ENCODE results near the gene TUBB2B. TPM values are rescaled to one million over a fixed set of nuclear protein-coding genes. Genes with fewer than 3 reads are reported as not detected.

Gene TUBB2B
- total RNA-seq, 2 experiments from 2014 or later, result not detected

GRCh38 chr6:3229566-3230178, 2.2 kb upstream of the TUBB2B start:
- peaks cover 45% of the 10 kb centered on the region for H3K4me1 Mint-ChIP-seq
- H3K36me3 Mint-ChIP-seq (ENCODE audit: low read depth), result no peaks in the 10 kb centered on the region
- POLR2A ChIA-PET, result interaction anchor here (0.5 to 1.4 kb wide), 2 partner anchors 30 to 143 kb away, joined by 3 to 7 read pairs; partner anchors contain the start of gene PSMG4
- no peaks in the 10 kb centered on the region for H3K9me3 Mint-ChIP-seq
- peak overlapping the region; percentile 1 for H3K4me3 Mint-ChIP-seq
- DNase-seq, result peak; percentile 39
- CTCF ChIA-PET, result interaction anchor here (0.9 to 3.3 kb wide), 5 partner anchors 20 to 111 kb away, joined by 3 to 17 read pairs (median 4); partner anchors contain the start of genes BPHL and TUBB2A
- H3K27me3 Mint-ChIP-seq, result peaks cover 84% of the 10 kb centered on the region
- no peak overlapping the region for H3K27ac Mint-ChIP-seq

DNA sequence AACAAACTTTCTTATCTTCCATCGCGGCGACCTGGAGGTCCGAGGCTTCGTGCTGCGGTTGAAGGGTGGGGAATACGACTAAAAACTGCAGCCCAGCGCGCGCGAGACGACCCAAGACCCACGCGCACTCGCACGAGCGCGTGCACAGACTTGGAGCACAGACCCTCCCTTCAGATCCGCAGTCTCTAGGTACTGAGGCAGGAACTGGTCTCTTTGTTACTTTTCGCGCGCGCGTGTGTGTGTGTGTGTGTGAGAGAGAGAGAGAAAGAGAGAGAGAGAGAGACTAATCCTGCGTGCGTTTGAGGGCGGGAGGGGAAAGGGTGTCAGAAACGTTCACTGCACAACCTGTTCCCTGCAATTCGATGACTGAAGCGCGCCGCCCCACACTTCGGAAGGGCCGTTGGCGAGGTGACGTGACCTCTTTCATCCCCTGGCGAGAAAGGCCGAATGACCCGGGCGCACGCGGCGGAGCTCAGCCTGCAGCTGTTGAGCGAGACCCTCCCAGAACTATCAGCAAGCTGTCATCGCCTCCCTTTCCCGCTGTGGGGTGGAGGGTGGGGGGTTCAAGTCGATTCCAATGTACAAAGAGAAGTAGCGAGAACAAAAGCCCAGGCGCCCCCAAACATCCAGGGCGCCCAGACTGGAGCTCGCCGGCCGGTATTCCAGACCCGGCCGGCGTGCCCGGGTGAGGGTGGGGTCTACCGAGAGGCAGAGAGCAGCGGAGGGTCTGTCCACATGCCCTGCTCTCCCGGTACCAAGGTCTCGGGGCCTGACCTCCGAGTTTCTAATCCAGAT, 1.5 kb upstream of the TUBB2B start:
- Mint-ChIP-seq H3K4me3 (peak overlapping the region; percentile 71), H3K27me3 (peaks cover 83% of the 10 kb centered on the region), H3K36me3 (ENCODE audit: low read depth) (no peaks in the 10 kb centered on the region), H3K4me1 (peaks cover 45% of the 10 kb centered on the region), H3K9me3 (no peaks in the 10 kb centered on the region), H3K27ac (no peak overlapping the region)
- peak; percentile 41 for DNase-seq
- POLR2A ChIA-PET, result interaction anchor here (0.5 to 1.4 kb wide), 2 partner anchors 31 to 142 kb away, joined by 3 to 7 read pairs; partner anchors contain the start of gene PSMG4
- CTCF ChIA-PET, result interaction anchor here (0.9 to 3.3 kb wide), 4 partner anchors 20 to 110 kb away, joined by 3 to 17 read pairs (median 4); partner anchors contain the start of genes BPHL and TUBB2A

- Mint-ChIP-seq H3K27ac (no peak overlapping the region), H3K36me3 (ENCODE audit: low read depth) (no peaks in the 10 kb centered on the region), H3K27me3 (peaks cover 81% of the 10 kb centered on the region), H3K9me3 (no peaks in the 10 kb centered on the region), H3K4me3 (no peak overlapping the region), H3K4me1 (peaks cover 45% of the 10 kb centered on the region)
- ChIA-PET CTCF (interaction anchor here (1.8 kb wide), 1 partner anchor 71 kb away, joined by 5 read pairs; the partner anchor contains the start of gene TUBB2A), POLR2A (no interaction called here)
- DNase-seq, result no peak
These were observed 706 bp upstream of the TUBB2B start for GRCh38 chr6:3228046-3228671.

- Mint-ChIP-seq H3K4me1 (peaks cover 43% of the 10 kb centered on the region), H3K36me3 (ENCODE audit: low read depth) (no peaks in the 10 kb centered on the region), H3K27ac (no peak overlapping the region), H3K27me3 (peaks cover 71% of the 10 kb centered on the region), H3K9me3 (peaks cover 5% of the 10 kb centered on the region), H3K4me3 (peak overlapping the region; percentile 50)
- CTCF ChIA-PET, result interaction anchor here (1.2 to 1.8 kb wide), 2 partner anchors 25 to 70 kb away, joined by 5 to 7 read pairs; partner anchors contain the start of gene TUBB2A
- DNase-seq, result no peak
- POLR2A ChIA-PET, result no interaction called here
These were observed 731 bp downstream of the TUBB2B start for GRCh38 chr6:3226481-3227362.

DNA sequence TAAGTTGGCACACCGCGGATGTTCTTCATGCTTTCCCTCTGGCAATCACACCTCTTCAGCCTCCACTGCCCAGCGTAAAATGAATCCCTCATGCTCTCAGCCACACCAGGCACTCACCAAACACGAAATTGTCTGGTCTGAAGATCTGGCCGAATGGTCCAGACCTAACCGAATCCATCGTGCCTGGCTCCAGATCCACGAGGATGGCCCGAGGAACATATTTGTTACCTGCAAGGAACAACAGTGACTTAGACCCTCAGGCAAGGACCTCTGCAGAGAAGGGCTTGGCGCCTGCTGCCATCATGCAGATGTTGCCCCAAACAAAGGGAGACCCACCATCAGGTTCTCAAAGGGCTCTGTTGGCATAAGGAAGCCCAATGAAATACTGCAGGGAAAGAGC, 1.4 kb downstream of the TUBB2B start:
- Mint-ChIP-seq H3K9me3 (peaks cover 6% of the 10 kb centered on the region), H3K4me1 (peaks cover 38% of the 10 kb centered on the region), H3K27me3 (peaks cover 67% of the 10 kb centered on the region), H3K27ac (no peak overlapping the region), H3K36me3 (ENCODE audit: low read depth) (no peaks in the 10 kb centered on the region), H3K4me3 (no peak overlapping the region)
- no peak for DNase-seq
- ChIA-PET CTCF (interaction anchor here (1.2 kb wide), 1 partner anchor 25 kb away, joined by 7 read pairs; no protein-coding TSS in a partner anchor), POLR2A (no interaction called here)

GRCh38 chr6:3222506-3223038, 4.9 kb downstream of the TUBB2B start:
- Mint-ChIP-seq H3K36me3 (ENCODE audit: low read depth) (no peaks in the 10 kb centered on the region), H3K4me3 (no peak overlapping the region), H3K4me1 (peaks cover 8% of the 10 kb centered on the region), H3K27me3 (peaks cover 58% of the 10 kb centered on the region), H3K27ac (no peak overlapping the region), H3K9me3 (peaks cover 6% of the 10 kb centered on the region)
- CTCF ChIA-PET, result interaction anchor here (0.6 to 0.7 kb wide), 3 partner anchors 31 to 807 kb away, joined by 3 read pairs; partner anchors contain the start of gene TUBB2A
- POLR2A ChIA-PET, result interaction anchor here (1.4 kb wide), 1 partner anchor 13 kb away, joined by 3 read pairs; no protein-coding TSS in a partner anchor
- no peak for DNase-seq

GRCh38 chr6:3221578-3221977, 5.9 kb downstream of the TUBB2B start:
- Mint-ChIP-seq H3K27ac (no peak overlapping the region), H3K36me3 (ENCODE audit: low read depth) (no peaks in the 10 kb centered on the region), H3K4me3 (no peak overlapping the region), H3K9me3 (peaks cover 6% of the 10 kb centered on the region), H3K4me1 (peaks cover 3% of the 10 kb centered on the region), H3K27me3 (peaks cover 51% of the 10 kb centered on the region)
- ChIA-PET POLR2A (no interaction called here), CTCF (interaction anchor here (1.6 kb wide), 1 partner anchor 30 kb away, joined by 4 read pairs; no protein-coding TSS in a partner anchor)
- DNase-seq, result no peak

- Mint-ChIP-seq H3K27ac (no peak overlapping the region), H3K9me3 (peaks cover 6% of the 10 kb centered on the region), H3K36me3 (ENCODE audit: low read depth) (no peaks in the 10 kb centered on the region), H3K4me1 (no peaks in the 10 kb centered on the region), H3K4me3 (no peak overlapping the region), H3K27me3 (peaks cover 46% of the 10 kb centered on the region)
- CTCF ChIA-PET, result interaction anchor here (1.6 kb wide), 1 partner anchor 31 kb away, joined by 4 read pairs; no protein-coding TSS in a partner anchor
- DNase-seq, result no peak
- POLR2A ChIA-PET, result no interaction called here
These were observed 7.1 kb downstream of the TUBB2B start for GRCh38 chr6:3220366-3220765.

- no peak overlapping the region for H3K27ac Mint-ChIP-seq
- no peaks in the 10 kb centered on the region for H3K36me3 Mint-ChIP-seq (ENCODE audit: low read depth)
- DNase-seq, result no peak
- no peaks in the 10 kb centered on the region for H3K4me1 Mint-ChIP-seq
- peaks cover 42% of the 10 kb centered on the region for H3K27me3 Mint-ChIP-seq
- H3K9me3 Mint-ChIP-seq, result peaks cover 6% of the 10 kb centered on the region
- no peak overlapping the region for H3K4me3 Mint-ChIP-seq
- ChIA-PET CTCF (interaction anchor here (1.2 kb wide), 1 partner anchor 9 kb away, joined by 4 read pairs; no protein-coding TSS in a partner anchor), POLR2A (no interaction called here)
These were observed 9.2 kb downstream of the TUBB2B start for GRCh38 chr6:3218266-3218665.

- Mint-ChIP-seq H3K36me3 (ENCODE audit: low read depth) (no peaks in the 10 kb centered on the region), H3K4me1 (no peaks in the 10 kb centered on the region), H3K27me3 (peaks cover 44% of the 10 kb centered on the region), H3K27ac (no peak overlapping the region), H3K9me3 (peaks cover 6% of the 10 kb centered on the region), H3K4me3 (no peak overlapping the region)
- POLR2A ChIA-PET, result no interaction called here
- CTCF ChIA-PET, result no interaction called here
- DNase-seq, result no peak
These were observed 10.2 kb downstream of the TUBB2B start for GRCh38 chr6:3217286-3217685.

- H3K36me3 Mint-ChIP-seq (ENCODE audit: low read depth), result no peaks in the 10 kb centered on the region
These were observed 12.6 kb downstream of the TUBB2B start for GRCh38 chr6:3214898-3215297.

GRCh38 chr6:3213334-3213695, 14.1 kb downstream of the TUBB2B start:
- ChIA-PET CTCF (no interaction called here), POLR2A (no interaction called here)
- no peak for DNase-seq
- Mint-ChIP-seq H3K27ac (no peak overlapping the region), H3K9me3 (no peaks in the 10 kb centered on the region), H3K4me1 (peaks cover 16% of the 10 kb centered on the region), H3K27me3 (peaks cover 22% of the 10 kb centered on the region), H3K36me3 (ENCODE audit: low read depth) (no peaks in the 10 kb centered on the region), H3K4me3 (no peak overlapping the region)

More at GRCh38 chr6:3214898-3215297, 12.6 kb downstream of the TUBB2B start:
- no peaks in the 10 kb centered on the region for H3K4me1 Mint-ChIP-seq
- POLR2A ChIA-PET, result no interaction called here
- no peak overlapping the region for H3K27ac Mint-ChIP-seq
- CTCF ChIA-PET, result interaction anchor here (0.7 kb wide), 1 partner anchor 37 kb away, joined by 4 read pairs; no protein-coding TSS in a partner anchor
- H3K4me3 Mint-ChIP-seq, result no peak overlapping the region
- H3K27me3 Mint-ChIP-seq, result peaks cover 30% of the 10 kb centered on the region
- DNase-seq, result no peak
- H3K9me3 Mint-ChIP-seq, result no peaks in the 10 kb centered on the region
